HG02852 (cell line): ENCODE measurements around the gene REXO4.

Experiments used
- ATAC-seq: cut with Tn5 transposase; IDR thresholded peaks from one replicate; pipeline ENCODE4 v1.9.1; 2021; ENCODE audit warnings: mild to moderate bottlenecking, moderate library complexity; ENCODE audit not compliant: unreplicated experiment

The REXO4 gene, protein sequence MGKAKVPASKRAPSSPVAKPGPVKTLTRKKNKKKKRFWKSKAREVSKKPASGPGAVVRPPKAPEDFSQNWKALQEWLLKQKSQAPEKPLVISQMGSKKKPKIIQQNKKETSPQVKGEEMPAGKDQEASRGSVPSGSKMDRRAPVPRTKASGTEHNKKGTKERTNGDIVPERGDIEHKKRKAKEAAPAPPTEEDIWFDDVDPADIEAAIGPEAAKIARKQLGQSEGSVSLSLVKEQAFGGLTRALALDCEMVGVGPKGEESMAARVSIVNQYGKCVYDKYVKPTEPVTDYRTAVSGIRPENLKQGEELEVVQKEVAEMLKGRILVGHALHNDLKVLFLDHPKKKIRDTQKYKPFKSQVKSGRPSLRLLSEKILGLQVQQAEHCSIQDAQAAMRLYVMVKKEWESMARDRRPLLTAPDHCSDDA

DNA sequence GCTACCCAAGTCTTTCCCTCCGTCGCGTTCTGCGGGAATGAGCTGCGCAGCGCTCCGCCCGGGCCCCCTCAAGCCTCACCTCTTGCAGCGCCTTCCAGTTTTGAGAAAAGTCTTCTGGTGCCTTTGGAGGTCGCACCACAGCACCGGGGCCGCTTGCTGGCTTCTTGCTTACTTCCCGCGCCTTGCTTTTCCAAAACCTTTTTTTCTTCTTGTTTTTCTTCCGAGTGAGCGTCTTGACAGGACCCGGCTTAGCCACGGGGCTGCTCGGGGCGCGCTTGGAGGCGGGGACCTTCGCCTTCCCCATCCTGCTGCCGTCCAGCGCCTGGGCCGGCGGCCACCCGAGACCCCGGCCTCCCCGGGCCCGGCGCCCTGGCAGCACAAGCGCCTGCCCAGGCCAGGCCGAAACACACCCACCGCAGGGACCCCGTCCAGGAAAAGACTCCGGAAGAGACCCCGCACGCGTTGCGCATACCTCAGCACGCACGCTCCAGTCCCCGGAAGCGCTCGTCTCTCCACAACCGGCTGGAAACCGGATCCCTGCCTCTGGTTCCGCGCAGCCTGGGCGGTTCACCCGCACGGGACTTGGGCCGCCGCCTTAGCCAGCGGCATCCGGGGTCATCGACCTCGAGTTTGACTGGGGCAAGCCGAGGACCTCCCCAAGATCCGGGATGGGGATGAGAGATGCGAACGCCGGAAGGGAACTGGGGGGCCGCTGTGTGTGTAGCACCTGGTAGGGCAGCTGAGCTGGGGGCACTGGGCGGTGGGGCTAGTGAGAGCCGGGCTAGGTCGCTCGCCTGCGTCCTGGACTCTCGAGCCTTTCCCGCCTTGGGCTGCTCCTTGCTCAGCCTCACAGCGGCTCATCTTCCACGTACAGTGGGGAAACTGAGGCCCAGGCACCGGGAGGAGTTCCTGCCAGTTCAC lies at the start of gene REXO4:
Gene REXO4 (minus strand): TSS at position 470 of the 921 bp plus-strand sequence. CDS start 166 bp downstream, at position 304.
- peak; percentile 76 for ATAC-seq

DNA sequence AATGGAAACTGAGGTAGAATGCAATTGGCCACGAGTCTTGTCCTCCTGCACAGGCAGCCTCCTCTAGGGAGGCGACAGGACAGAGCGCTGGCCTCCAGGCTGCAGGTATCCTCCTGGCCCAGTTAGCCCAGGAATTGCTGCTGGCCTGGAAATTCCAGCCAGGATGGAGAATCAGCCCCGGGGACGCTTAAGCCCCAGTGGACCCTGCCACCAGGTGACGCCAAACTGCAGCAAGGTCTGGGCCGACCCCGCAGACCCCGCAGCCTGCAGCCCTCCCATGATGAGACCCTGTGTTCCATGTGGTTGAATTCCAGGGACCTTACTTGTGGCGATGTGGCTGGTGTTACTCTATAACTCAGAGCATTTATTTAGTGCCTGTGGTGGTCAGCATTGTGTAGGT lies 49.3 kb upstream of the REXO4 start:
- no peak for ATAC-seq

DNA sequence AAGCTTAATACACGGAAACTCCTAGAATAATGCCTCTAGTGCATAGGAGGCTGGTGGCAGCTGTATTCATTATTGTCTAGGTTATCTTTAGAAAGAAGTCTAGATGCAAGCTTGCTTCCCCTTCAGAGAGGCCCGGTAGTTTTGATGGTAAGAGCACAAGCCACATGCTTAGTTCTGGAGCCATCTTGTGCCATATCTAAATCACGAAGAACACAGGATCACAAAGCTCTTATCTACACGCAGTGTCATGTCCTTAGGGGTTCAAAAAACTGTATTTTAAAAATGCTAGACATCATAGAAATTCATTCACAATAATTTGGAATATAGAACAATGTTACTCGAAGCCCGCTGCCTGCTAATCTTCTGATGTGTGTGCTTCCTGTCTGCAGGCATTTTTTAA lies 48.2 kb upstream of the REXO4 start:
- ATAC-seq: no peak

DNA sequence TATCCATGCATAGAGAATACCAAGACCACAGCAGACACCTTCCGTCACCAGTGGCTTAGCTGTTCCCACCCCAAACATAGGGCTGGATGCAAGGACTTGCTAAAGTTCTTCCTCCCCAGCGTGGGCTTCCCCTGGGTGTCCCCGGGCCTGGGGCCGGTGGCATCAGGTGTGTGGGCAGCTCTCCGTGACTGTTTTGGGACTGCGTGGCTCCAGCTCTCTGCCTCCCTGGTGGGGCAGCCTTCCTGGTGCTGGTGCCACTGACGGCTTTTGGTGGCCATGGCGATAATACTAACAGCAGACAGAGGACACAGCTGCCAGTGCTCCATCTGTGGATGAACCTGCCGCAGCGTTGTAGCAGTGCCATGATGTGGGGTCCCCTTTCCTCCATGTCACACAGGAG lies 46.8 kb upstream of the REXO4 start:
- no peak for ATAC-seq

DNA sequence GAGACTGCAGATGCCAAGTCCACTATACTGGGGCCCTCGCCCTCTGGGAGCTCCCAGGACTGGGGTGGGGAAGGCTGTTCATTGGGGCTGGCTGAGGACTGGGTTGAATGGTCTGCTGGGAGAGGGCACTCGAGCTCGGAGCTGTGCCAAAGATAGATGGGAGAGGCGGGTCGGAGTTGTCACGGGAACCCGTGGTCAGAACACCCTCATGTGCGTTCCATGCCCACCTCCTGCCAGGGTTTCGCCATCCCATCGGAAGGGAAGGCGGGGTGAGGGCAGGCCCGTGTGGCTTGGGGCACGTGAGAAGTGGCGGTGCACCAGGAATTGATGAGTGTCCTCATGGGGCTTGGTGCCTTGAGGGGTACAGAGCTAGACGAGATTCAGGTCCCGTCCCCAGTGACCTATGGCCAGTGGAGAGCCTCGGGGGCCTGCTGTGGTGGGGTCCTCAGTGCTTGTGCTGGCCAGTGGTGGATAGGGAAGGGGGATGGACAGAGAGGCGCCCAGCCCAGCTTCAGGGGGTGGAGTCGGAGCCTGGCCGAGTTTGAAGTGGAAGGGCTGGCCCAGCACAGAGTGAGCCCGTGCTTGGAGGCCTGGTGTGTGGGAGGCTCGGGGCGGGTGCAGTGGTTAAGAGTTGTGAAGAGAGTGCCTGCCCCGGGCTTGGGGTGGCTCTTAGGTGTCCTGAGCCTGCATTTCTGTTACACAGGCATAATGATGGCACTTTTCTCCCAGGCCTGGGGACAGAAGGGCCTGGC lies 46.2 kb upstream of the REXO4 start:
- no peak for ATAC-seq

DNA sequence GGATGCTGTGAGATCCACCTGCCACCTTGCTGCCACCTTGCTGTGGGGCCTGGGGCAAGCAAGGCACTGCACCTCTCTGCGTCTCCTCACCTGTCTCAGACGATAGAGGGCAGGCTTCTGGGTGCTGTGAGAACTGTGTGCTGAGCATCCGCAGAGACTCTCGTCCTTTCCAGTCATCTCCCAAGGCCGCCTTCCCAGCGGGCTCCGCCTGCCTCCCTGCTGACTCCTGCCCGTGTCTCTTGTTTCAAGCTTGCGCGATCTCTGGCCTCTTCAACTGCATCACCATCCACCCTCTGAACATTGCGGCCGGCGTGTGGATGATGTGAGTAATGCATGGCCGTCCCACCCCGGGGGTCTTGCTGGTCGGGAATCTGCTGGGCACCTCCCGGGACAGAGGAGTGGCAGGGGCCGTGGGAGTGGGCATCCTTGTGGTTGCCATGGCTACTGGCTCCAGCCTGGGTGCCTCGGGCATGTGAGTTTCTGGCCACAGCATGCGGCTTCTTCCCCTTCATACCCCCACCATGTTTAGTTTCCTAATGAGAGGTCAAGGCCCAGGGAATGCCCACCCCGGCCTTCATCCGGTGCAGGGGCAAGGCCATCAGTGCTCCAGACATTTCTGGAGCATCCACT lies 45.5 kb upstream of the REXO4 start:
- ATAC-seq: no peak

DNA sequence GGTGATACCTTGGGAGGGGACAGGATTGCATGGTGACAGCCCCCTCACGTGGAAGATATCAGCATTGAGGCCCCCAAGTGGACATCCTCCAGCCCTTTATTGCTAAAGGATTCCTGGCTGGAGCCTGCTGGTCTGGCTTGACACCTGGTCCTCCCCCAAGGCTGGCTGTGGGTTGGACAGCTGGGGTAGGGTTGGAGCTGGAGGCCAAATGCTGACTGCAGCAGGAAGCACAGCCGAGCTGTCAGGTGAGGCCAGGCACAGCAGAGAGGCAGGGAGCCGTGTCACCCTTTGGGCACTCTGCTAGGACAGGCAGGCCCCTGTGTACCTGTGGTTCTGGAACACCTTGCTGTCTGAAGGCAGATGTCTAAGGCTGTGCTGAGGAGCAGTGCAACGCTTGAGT lies 44.2 kb upstream of the REXO4 start:
- ATAC-seq: no peak

DNA sequence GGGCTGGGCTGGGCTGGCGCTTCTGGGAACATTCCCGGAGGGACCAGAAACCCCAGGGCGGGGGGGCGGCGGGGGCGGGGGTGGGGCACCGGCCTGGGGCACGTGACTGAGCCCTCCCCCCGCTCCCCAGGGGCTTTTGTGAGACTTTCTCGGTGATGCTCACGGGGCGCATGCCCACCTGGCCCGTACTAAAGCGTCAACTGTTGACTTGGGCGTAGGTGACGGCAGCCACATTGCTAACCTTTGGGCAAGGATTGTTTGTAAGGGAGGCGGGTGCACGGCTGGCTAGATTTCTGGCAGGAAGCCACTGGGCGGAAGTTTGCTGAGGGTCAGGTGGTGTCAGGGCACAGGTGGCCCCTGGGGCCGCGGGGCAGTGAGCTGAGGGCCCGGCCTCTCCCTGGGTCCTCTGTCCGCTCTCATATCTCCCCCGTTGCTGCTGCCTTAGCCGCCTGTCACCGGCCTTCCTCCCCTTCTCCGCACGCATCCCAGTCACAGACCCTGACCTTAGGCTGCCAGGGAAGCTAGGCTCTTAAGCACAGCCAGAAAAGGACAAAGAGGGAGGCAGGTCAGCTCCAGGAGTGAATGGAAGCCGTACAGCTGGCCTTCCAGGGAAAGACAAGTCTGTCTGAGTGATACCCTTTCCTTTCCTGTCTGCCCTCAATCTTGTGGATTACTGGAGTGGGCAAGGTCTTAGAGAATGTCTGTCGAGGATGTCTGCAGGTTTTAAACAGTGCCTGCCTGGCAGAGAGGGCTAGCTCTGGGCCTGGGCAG lies 42.8 kb upstream of the REXO4 start:
- ATAC-seq: peak; percentile 19

DNA sequence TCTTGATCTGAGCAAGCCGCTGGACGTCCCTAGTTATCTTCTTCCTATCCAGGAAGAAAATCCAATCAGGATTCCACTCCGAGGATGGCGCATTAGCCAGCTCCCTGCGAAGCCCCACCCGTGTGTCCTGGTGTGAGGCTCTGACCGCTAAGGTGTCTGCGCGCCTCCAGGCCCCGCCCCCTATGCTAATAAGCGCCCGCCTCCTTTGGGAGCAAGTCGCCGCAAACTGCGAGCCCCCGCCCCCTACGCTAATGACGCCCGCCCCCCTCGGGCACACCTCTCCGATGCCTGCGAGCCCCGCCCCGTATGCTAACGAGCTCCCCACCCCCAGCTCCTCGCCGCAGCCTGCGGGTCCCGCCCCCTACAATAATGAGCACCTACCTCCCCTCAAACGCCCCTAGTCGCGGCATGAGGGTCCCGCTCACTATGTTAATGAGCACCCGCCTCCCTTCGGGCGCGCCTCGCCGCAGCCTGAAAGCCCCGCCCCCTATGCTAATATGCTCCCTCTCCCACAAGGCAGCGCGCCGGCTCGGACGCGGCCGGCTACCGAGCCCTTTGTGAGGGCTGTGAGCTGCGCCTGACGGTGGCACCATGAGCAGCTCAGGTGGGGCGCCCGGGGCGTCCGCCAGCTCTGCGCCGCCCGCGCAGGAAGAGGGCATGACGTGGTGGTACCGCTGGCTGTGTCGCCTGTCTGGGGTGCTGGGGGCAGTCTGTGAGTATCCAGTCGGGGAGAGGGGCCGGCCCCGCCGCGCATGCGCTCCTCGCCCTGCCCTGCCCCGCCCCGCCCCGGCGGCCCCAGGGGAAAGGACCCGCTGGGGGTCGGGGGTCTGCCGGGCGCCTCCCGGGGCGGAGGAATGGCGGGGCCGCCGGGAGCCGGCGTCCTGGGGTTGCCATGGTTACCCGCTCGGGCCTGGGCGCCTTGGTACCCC lies 41.9 kb upstream of the REXO4 start, which contains the start of gene CACFD1:
Gene CACFD1 (plus strand): TSS at position 503 of the 929 bp plus-strand sequence. CDS start 89 bp downstream, at position 592.
- peak; percentile 71 for ATAC-seq

DNA sequence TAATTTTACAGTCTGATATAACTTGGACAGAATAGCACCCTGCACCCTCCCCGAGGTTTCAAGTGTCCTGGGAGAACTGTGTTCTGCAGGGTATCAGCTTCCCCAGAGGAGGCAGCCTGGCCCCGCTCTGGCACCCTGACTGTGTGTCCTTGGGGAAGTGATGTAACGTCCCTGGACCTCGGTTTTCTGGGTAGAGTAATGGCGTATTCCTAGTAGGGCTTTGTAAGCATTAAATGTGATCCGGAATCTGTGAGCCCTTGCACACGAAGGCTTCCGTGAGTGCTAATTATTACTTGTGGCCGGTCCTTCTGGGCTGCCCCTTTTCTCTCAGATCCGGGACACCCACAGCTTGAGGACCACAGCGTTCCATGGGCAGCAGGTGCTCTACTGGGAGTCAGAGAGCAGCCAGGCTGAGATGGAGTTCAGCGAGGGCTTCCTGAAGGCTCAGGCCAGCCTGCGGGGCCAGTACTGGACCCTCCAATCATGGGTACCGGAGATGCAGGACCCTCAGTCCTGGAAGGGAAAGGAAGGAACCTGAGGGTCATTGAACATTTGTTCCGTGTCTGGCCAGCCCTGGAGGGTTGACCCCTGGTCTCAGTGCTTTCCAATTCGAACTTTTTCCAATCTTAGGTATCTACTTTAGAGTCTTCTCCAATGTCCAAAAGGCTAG lies 41.0 kb upstream of the REXO4 start:
- no peak for ATAC-seq

DNA sequence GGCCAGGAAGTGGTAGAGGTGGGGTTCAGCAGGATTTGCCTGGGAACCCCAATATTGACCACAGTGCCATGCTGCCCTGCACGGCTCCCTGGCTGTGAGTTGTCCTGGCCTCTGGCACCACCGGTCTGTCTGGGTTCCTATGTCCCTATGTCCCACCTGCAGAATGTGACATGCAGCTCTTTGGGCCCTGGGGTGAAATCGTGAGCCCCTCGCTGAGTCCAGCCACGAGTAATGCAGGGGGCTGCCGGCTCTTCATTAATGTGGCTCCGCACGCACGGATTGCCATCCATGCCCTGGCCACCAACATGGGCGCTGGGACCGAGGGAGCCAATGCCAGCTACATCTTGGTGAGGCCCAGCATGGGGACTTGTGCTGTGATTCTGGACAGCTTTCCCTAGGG lies 39.9 kb upstream of the REXO4 start:
- ATAC-seq: no peak

DNA sequence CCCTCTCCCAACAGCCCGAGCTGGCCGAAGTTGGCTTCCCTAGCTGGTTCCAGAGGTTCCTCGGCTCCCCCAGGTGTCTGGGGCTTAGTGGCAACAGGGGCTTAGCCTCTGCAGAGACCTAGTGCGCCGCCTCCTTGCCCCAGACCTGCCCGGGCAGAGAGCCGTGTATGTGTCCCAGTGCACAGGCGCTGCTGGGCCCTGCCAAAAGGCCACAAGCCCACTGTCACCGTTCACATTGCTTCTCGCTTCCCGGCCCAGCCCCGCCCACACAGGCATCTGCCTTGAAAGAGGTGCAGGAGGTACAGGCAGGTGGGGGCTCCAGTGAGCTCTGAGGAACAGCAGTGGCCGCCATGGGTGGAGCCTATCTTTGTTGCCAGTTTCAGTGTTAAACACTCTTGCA lies 39.4 kb upstream of the REXO4 start:
- ATAC-seq: no peak

DNA sequence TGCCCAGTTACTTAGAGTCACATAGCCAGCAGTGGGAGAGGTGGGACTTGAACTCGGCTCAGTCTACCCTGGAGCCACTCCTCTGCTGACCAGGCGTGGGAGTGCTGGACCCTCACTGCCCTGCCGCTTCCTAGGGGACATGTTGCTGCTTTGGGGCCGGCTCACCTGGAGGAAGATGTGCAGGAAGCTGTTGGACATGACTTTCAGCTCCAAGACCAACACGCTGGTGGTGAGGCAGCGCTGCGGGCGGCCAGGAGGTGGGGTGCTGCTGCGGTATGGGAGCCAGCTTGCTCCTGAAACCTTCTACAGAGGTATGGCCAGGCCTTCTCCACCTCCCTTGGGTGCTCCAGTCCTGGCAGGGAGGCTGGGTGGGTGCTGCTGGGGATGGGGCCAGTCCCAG lies 38.6 kb upstream of the REXO4 start:
- ATAC-seq: no peak

DNA sequence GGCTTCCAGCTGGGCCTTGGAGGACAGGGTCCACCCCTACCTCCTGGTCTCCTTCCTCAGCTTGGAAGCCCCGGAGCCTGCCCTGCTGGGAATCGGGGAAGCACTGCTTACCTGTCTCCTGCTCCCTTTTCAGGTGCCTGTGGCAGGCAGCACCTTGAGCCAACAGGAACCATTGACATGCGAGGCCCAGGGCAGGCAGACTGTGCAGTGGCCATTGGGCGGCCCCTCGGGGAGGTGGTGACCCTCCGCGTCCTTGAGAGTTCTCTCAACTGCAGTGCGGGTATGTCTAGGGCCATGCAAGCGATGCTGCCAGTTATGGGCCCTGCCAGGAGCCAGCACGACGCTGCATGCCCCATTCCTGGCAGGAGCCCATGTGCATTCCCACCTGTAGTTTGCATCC lies 38.1 kb upstream of the REXO4 start:
- no peak for ATAC-seq

DNA sequence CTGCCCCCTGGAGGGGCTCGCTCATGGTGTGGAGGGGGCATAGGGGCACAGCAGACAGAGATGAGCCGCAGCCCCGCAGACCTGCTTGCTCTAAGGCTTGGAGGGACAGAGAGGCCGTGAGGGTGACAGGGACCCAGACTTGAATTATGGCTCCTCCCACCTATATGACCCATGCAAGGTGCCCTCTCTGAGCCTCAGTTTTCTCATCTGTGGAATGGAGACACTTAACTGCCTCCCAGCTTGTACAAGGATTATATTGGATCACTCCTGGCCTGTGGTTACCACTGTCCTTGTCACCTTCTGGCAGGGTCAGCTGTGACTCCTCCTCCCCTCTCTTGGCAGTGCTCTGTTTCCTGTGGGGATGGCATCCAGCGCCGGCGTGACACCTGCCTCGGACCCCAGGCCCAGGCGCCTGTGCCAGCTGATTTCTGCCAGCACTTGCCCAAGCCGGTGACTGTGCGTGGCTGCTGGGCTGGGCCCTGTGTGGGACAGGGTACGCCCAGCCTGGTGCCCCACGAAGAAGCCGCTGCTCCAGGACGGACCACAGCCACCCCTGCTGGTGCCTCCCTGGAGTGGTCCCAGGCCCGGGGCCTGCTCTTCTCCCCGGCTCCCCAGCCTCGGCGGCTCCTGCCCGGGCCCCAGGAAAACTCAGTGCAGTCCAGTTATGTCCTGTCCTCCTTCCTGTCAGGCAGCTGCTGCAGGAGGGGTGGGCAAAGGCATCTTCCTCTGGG lies 37.3 kb upstream of the REXO4 start:
- ATAC-seq: no peak

DNA sequence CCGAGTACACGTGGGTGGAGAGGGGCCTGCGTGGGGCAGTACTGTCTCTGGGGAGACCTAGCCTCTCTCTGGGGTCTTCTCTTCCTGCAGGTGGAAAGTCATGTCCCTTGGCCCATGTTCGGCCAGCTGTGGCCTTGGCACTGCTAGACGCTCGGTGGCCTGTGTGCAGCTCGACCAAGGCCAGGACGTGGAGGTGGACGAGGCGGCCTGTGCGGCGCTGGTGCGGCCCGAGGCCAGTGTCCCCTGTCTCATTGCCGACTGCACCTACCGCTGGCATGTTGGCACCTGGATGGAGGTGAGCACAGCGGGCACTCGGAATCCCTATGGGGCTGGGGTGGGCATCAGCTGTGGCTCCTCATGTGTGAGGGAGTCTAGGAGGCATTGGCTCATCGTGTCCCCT lies 36.5 kb upstream of the REXO4 start:
- no peak for ATAC-seq

DNA sequence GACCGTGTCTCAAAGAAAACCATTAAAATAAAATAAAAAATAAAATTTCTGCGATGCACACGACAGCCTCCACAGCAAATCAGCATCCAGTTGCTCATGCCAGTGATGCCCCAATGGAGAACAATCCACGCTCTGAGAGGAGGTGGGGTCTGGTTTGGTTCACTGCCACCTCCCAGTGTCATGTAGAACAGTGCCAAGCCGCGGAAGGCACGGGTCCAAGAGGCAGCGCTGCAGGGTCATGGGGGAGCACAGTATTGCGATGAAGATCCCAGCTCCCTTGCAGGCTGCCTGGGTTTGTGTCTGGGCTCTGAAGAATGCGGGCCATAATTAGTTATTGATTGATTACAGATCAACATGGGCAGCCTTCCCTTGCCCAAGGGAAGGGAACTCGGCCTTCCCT lies 35.8 kb upstream of the REXO4 start:
- no peak for ATAC-seq

DNA sequence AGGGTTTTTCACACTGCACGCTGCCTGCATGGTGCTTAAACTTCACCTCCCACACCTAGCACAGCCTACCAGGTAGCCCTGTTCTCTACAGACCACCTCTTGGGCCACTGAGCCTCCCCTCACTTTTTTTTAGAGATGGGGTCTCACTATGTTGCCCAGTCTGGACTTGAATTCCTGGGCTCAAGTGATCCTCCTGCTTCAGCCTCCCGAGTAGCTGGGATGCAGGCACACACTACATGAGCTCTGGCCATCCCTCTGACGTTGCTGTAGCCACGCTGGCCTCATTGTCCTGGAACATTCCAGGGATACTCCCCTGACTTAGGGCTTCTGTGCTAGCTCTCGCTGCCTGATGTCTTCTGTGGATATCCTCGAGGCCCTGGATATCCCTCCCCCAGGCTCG lies 34.8 kb upstream of the REXO4 start:
- ATAC-seq: no peak
